ENCODE results near the gene PRKCSH. TPM values are rescaled to one million over a fixed set of nuclear protein-coding genes. Genes with fewer than 3 reads are reported as not detected.

Gene PRKCSH
- total RNA-seq, 1 experiment from 2014 or later: 410 TPM

- Histone ChIP-seq H3K27me3 (ENCODE audit: insufficient read depth, low read depth) (no peaks in the 10 kb centered on the region), H3K4me2 (no peak overlapping the region), H3K9me2 (ENCODE audit: insufficient read depth) (no peaks in the 10 kb centered on the region), H3K27ac (no peak overlapping the region), H2AFZ (no peak overlapping the region), H3F3A (ENCODE audit: insufficient read depth, low read depth) (peaks cover 20% of the 10 kb centered on the region), H3K4me1 (replicated peaks; ENCODE audit: insufficient read depth) (no peaks in the 10 kb centered on the region), H3K36me3 (ENCODE audit: low read depth) (no peaks in the 10 kb centered on the region), H3K79me2 (ENCODE audit: low read depth) (no peaks in the 10 kb centered on the region), H3K4me3 (no peak overlapping the region), H4K20me1 (ENCODE audit: insufficient read depth) (0 out of 2 replicates have a peak, but pooled peaks cover 3% of the 10 kb centered on the region), H3K9me3 (ENCODE audit: insufficient read depth, low read depth) (no peaks in the 10 kb centered on the region)
- intact Hi-C loops (cut with micrococcal nuclease; ENCODE audit: unreplicated experiment): loop anchor here (2.0 kb wide), 1 partner anchor 189 kb away; no protein-coding TSS in a partner anchor
- ChIA-PET POLR2A (ENCODE audit: unreplicated experiment) (interaction anchor here (0.6 kb wide), 2 partner anchors 29 to 472 kb away, joined by 3 to 11 read pairs; no protein-coding TSS in a partner anchor), CTCF (interaction anchor here (0.6 to 1.3 kb wide), 6 partner anchors 62 to 446 kb away, joined by 3 to 5 read pairs (median 4); partner anchors contain the start of genes RGL3 and SWSAP1)
- no peak for TF ChIP-seq CTCF (conservative IDR thresholded peaks at IDR 0.05)
- TF ChIP-seq EZH2 (IDR thresholded peaks at IDR 0.05; ENCODE audit: low read depth): no peak
- BruUV-seq (replicated peaks): TSS peak; percentile 46
- no peak for DNase-seq
Observed at GRCh38 chr19:11481534-11482383, 46.3 kb downstream of the PRKCSH start.

DNA sequence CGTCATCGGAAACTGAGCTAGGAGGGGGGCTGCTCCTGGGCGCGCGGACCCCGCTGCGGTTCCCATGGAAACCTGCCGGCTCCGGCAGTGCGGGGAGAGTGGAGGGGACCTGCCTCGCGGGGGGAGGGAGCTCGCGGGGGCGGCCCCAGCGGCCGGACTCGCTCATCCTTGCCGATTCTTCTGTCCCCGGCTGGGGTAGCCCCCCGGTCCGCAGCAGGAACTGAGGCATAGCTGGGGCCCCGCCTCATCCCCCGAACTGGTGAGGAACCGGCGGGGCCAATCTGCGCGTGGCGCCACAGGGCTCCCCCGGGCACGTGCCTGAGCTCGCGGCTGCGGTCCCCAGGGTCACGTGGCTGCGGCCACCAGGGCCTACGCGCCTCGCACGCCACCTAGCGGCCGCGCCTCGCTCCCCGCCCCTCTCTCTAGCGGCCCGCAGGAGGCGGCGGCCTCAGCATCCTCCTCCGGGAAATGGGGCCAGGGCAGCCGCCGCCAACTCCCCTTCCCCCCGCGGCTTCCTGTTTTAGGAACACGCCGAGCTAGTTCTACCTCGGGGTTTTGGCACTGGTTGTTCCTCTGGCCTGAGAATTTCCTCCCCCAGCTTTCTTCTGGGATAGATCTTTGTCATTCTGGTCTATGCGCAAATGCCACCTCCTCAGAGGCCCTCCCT, 47.1 kb downstream of the PRKCSH start:
- Histone ChIP-seq H3K9me3 (ENCODE audit: insufficient read depth, low read depth) (no peaks in the 10 kb centered on the region), H3K9me2 (ENCODE audit: insufficient read depth) (no peaks in the 10 kb centered on the region), H3K4me1 (replicated peaks; ENCODE audit: insufficient read depth) (no peaks in the 10 kb centered on the region), H3K27me3 (ENCODE audit: insufficient read depth, low read depth) (no peaks in the 10 kb centered on the region), H3F3A (ENCODE audit: insufficient read depth, low read depth) (peaks cover 20% of the 10 kb centered on the region; the same call in 1 of the 2 replicates), H3K4me2 (peak overlapping the region; percentile 26), H3K27ac (no peak overlapping the region), H3K36me3 (ENCODE audit: low read depth) (no peaks in the 10 kb centered on the region), H2AFZ (no peak overlapping the region), H3K4me3 (no peak overlapping the region), H4K20me1 (ENCODE audit: insufficient read depth) (0 out of 2 replicates have a peak, but pooled peaks cover 3% of the 10 kb centered on the region), H3K79me2 (ENCODE audit: low read depth) (no peaks in the 10 kb centered on the region)
- intact Hi-C loops (cut with micrococcal nuclease; ENCODE audit: unreplicated experiment): loop anchor here (2.0 kb wide), 1 partner anchor 190 kb away; no protein-coding TSS in a partner anchor
- no TSS peak for BruUV-seq (replicated peaks)
- POLR2A ChIA-PET (ENCODE audit: unreplicated experiment): interaction anchor here (0.6 kb wide), 2 partner anchors 30 to 472 kb away, joined by 3 to 11 read pairs; no protein-coding TSS in a partner anchor
- peak; percentile 47 to 73 for DNase-seq
- no peak for TF ChIP-seq EZH2 (IDR thresholded peaks at IDR 0.05; ENCODE audit: low read depth)
- peak; percentile 95 for TF ChIP-seq CTCF (conservative IDR thresholded peaks at IDR 0.05)
- CTCF ChIA-PET: interaction anchor here (0.6 to 1.3 kb wide), 6 partner anchors 63 to 447 kb away, joined by 3 to 5 read pairs (median 4); partner anchors contain the start of genes RGL3 and SWSAP1

Data from PC-9 (cell line).